ENCODE data around the gene ANKRD27.

Gene ANKRD27

GRCh38 chr19:32622002-32622401 is 53.0 kb downstream of the ANKRD27 start:
- peaks cover 19% of the 10 kb centered on the region for H3K36me3 Mint-ChIP-seq (ENCODE audit: low read depth)
- H3K27me3 Mint-ChIP-seq (ENCODE audit: low read depth), result no peaks in the 10 kb centered on the region
- no peak overlapping the region for H3K4me3 Mint-ChIP-seq
- no peaks in the 10 kb centered on the region for H3K9me3 Mint-ChIP-seq
- no peak overlapping the region for H3K27ac Mint-ChIP-seq
- no peaks in the 10 kb centered on the region for H3K4me1 Mint-ChIP-seq (ENCODE audit: low read depth)

GRCh38 chr19:32619051-32619685 is 55.8 kb downstream of the ANKRD27 start:
- no peaks in the 10 kb centered on the region for H3K4me1 Mint-ChIP-seq (ENCODE audit: low read depth)
- H3K9me3 Mint-ChIP-seq, result no peaks in the 10 kb centered on the region
- peaks cover 23% of the 10 kb centered on the region for H3K36me3 Mint-ChIP-seq (ENCODE audit: low read depth)
- no peak overlapping the region for H3K4me3 Mint-ChIP-seq
- H3K27me3 Mint-ChIP-seq (ENCODE audit: low read depth), result no peaks in the 10 kb centered on the region
- no peak overlapping the region for H3K27ac Mint-ChIP-seq

GRCh38 chr19:32615569-32615968 is 59.4 kb downstream of the ANKRD27 start:
- Mint-ChIP-seq H3K4me3 (no peak overlapping the region), H3K9me3 (no peaks in the 10 kb centered on the region), H3K4me1 (ENCODE audit: low read depth) (no peaks in the 10 kb centered on the region), H3K27me3 (ENCODE audit: low read depth) (no peaks in the 10 kb centered on the region), H3K27ac (no peak overlapping the region), H3K36me3 (ENCODE audit: low read depth) (peaks cover 25% of the 10 kb centered on the region)

- no peaks in the 10 kb centered on the region for H3K9me3 Mint-ChIP-seq
- no peaks in the 10 kb centered on the region for H3K27me3 Mint-ChIP-seq (ENCODE audit: low read depth)
- no peak overlapping the region for H3K4me3 Mint-ChIP-seq
- H3K36me3 Mint-ChIP-seq (ENCODE audit: low read depth), result peaks cover 25% of the 10 kb centered on the region
- no peaks in the 10 kb centered on the region for H3K4me1 Mint-ChIP-seq (ENCODE audit: low read depth)
- H3K27ac Mint-ChIP-seq, result no peak overlapping the region
Measured at GRCh38 chr19:32614916-32615315, 60.1 kb downstream of the ANKRD27 start.

- Mint-ChIP-seq H3K36me3 (ENCODE audit: low read depth) (peaks cover 24% of the 10 kb centered on the region), H3K4me3 (no peak overlapping the region), H3K4me1 (ENCODE audit: low read depth) (peaks cover 2% of the 10 kb centered on the region), H3K27me3 (ENCODE audit: low read depth) (no peaks in the 10 kb centered on the region), H3K27ac (no peak overlapping the region), H3K9me3 (no peaks in the 10 kb centered on the region)
Measured at GRCh38 chr19:32613008-32613407, 62.0 kb downstream of the ANKRD27 start.

- Mint-ChIP-seq H3K27ac (no peak overlapping the region), H3K9me3 (no peaks in the 10 kb centered on the region), H3K4me3 (no peak overlapping the region), H3K4me1 (ENCODE audit: low read depth) (peaks cover 2% of the 10 kb centered on the region), H3K36me3 (ENCODE audit: low read depth) (peaks cover 23% of the 10 kb centered on the region), H3K27me3 (ENCODE audit: low read depth) (no peaks in the 10 kb centered on the region)
Measured at GRCh38 chr19:32611161-32611560, 63.8 kb downstream of the ANKRD27 start.

GRCh38 chr19:32607479-32607878 is 67.5 kb downstream of the ANKRD27 start:
- Mint-ChIP-seq H3K36me3 (ENCODE audit: low read depth) (peaks cover 13% of the 10 kb centered on the region), H3K27me3 (ENCODE audit: low read depth) (no peaks in the 10 kb centered on the region), H3K4me1 (ENCODE audit: low read depth) (peaks cover 2% of the 10 kb centered on the region), H3K27ac (no peak overlapping the region), H3K4me3 (no peak overlapping the region), H3K9me3 (no peaks in the 10 kb centered on the region)

GRCh38 chr19:32606289-32606688 is 68.7 kb downstream of the ANKRD27 start:
- peaks cover 12% of the 10 kb centered on the region for H3K36me3 Mint-ChIP-seq (ENCODE audit: low read depth)
- no peaks in the 10 kb centered on the region for H3K9me3 Mint-ChIP-seq
- H3K27ac Mint-ChIP-seq, result no peak overlapping the region
- H3K4me3 Mint-ChIP-seq, result no peak overlapping the region
- no peaks in the 10 kb centered on the region for H3K27me3 Mint-ChIP-seq (ENCODE audit: low read depth)
- H3K4me1 Mint-ChIP-seq (ENCODE audit: low read depth), result peaks cover 2% of the 10 kb centered on the region

GRCh38 chr19:32605544-32605943 is 69.4 kb downstream of the ANKRD27 start:
- peaks cover 12% of the 10 kb centered on the region for H3K36me3 Mint-ChIP-seq (ENCODE audit: low read depth)
- no peak overlapping the region for H3K27ac Mint-ChIP-seq

GRCh38 chr19:32603961-32604360 is 71.0 kb downstream of the ANKRD27 start:
- no peak overlapping the region for H3K4me3 Mint-ChIP-seq
- peaks cover 4% of the 10 kb centered on the region for H3K4me1 Mint-ChIP-seq (ENCODE audit: low read depth)
- no peaks in the 10 kb centered on the region for H3K27me3 Mint-ChIP-seq (ENCODE audit: low read depth)
- no peak overlapping the region for H3K27ac Mint-ChIP-seq
- peaks cover 12% of the 10 kb centered on the region for H3K36me3 Mint-ChIP-seq (ENCODE audit: low read depth)
- no peaks in the 10 kb centered on the region for H3K9me3 Mint-ChIP-seq

More at GRCh38 chr19:32605544-32605943, 69.4 kb downstream of the ANKRD27 start:
- Mint-ChIP-seq H3K27me3 (ENCODE audit: low read depth) (no peaks in the 10 kb centered on the region), H3K4me1 (ENCODE audit: low read depth) (peaks cover 2% of the 10 kb centered on the region), H3K4me3 (no peak overlapping the region), H3K9me3 (no peaks in the 10 kb centered on the region)

- Mint-ChIP-seq H3K9me3 (no peaks in the 10 kb centered on the region), H3K4me1 (ENCODE audit: low read depth) (peaks cover 4% of the 10 kb centered on the region), H3K27ac (no peak overlapping the region), H3K36me3 (ENCODE audit: low read depth) (peaks cover 21% of the 10 kb centered on the region), H3K27me3 (ENCODE audit: low read depth) (no peaks in the 10 kb centered on the region), H3K4me3 (no peak overlapping the region)
Measured at GRCh38 chr19:32599736-32600157, 75.2 kb downstream of the ANKRD27 start.

GRCh38 chr19:32599258-32599657 is 75.7 kb downstream of the ANKRD27 start:
- peaks cover 4% of the 10 kb centered on the region for H3K4me1 Mint-ChIP-seq (ENCODE audit: low read depth)
- no peaks in the 10 kb centered on the region for H3K27me3 Mint-ChIP-seq (ENCODE audit: low read depth)
- H3K27ac Mint-ChIP-seq, result peak overlapping the region; percentile 6
- H3K4me3 Mint-ChIP-seq, result no peak overlapping the region
- H3K9me3 Mint-ChIP-seq, result no peaks in the 10 kb centered on the region
- peaks cover 23% of the 10 kb centered on the region for H3K36me3 Mint-ChIP-seq (ENCODE audit: low read depth)

GRCh38 chr19:32598022-32598421 is 77.0 kb downstream of the ANKRD27 start:
- peaks cover 31% of the 10 kb centered on the region for H3K36me3 Mint-ChIP-seq (ENCODE audit: low read depth)
- H3K4me1 Mint-ChIP-seq (ENCODE audit: low read depth), result peaks cover 4% of the 10 kb centered on the region
- no peaks in the 10 kb centered on the region for H3K9me3 Mint-ChIP-seq
- no peaks in the 10 kb centered on the region for H3K27me3 Mint-ChIP-seq (ENCODE audit: low read depth)
- H3K4me3 Mint-ChIP-seq, result no peak overlapping the region
- H3K27ac Mint-ChIP-seq, result no peak overlapping the region

GRCh38 chr19:32595491-32595890 is 79.5 kb downstream of the ANKRD27 start:
- H3K27ac Mint-ChIP-seq, result no peak overlapping the region
- H3K9me3 Mint-ChIP-seq, result no peaks in the 10 kb centered on the region
- H3K4me1 Mint-ChIP-seq (ENCODE audit: low read depth), result peaks cover 4% of the 10 kb centered on the region
- peaks cover 39% of the 10 kb centered on the region for H3K36me3 Mint-ChIP-seq (ENCODE audit: low read depth)
- no peak overlapping the region for H3K4me3 Mint-ChIP-seq
- H3K27me3 Mint-ChIP-seq (ENCODE audit: low read depth), result no peaks in the 10 kb centered on the region

GRCh38 chr19:32594021-32594420 is 81.0 kb downstream of the ANKRD27 start:
- H3K4me3 Mint-ChIP-seq, result no peak overlapping the region
- H3K27ac Mint-ChIP-seq, result no peak overlapping the region
- H3K27me3 Mint-ChIP-seq (ENCODE audit: low read depth), result no peaks in the 10 kb centered on the region
- peaks cover 41% of the 10 kb centered on the region for H3K36me3 Mint-ChIP-seq (ENCODE audit: low read depth)
- H3K9me3 Mint-ChIP-seq, result no peaks in the 10 kb centered on the region
- H3K4me1 Mint-ChIP-seq (ENCODE audit: low read depth), result no peaks in the 10 kb centered on the region

All from T-helper 1 cell treated with Interleukin-12 subunit alpha and Interleukin-12 subunit beta and Interleukin-4 antibody, amounts not matched to agents 30 μg/mL and 1 μg/mL, for 36 hours (primary cell).